Right lobe of liver (tissue), 6 donors: Measurements from ENCODE around the gene CDH8. TPM values are rescaled to one million over a fixed set of nuclear protein-coding genes. Genes with fewer than 3 reads are reported as not detected.

Source experiments
- ATAC-seq, 4 donors: fragments of 200-7000 bp; cut with Tn5 transposase; one replicate each; pipeline ENCODE4 v1.9.1; 2020; ENCODE audit warnings: mild to moderate bottlenecking in 4 of 4, moderate library complexity in 4 of 4
- DNase-seq, 3 donors: peaks; one replicate each; pipeline ENCODE4 v3.0.0-alpha.2; 2020
- H3K27ac ChIP-seq, 3 donors: fragments of 200-600 bp; one replicate each; pipeline ENCODE4 v1.8.0; 2022
- H3K27me3 ChIP-seq, 2 donors: fragments of 200-600 bp; one replicate each; pipeline ENCODE4 v1.8.0; 2022
- H3K36me3 ChIP-seq, 4 donors: fragments of 200-600 bp; sonication (generic) in 1 of 4; one replicate each; pipeline versions ENCODE4 v1.5.1 to v1.8.0; 2017 to 2022; ENCODE audit warnings: control low read depth in 1 of 4
- H3K4me1 ChIP-seq, 4 donors: fragments of 200-600 bp; sonication (generic) in 1 of 4; one replicate each; pipeline versions ENCODE4 v1.5.1 to v1.8.0; 2017 to 2022; ENCODE audit warnings: control low read depth in 1 of 4
- H3K4me3 ChIP-seq, 3 donors: fragments of 200-600 bp; one replicate each; pipeline ENCODE4 v1.8.0; 2022
- H3K9me3 ChIP-seq, 4 donors: fragments of 200-600 bp; sonication (generic) in 1 of 4; one replicate each; pipeline versions ENCODE4 v1.5.1 to v1.8.0; 2017 to 2022; ENCODE audit warnings: control low read depth in 1 of 4
- POLR2A ChIP-seq: fragments of 450-650 bp; IDR thresholded peaks from one replicate; pipeline ENCODE4 v1.6.1; 2017; ENCODE audit warnings: antibody characterized with exemption, mild to moderate bottlenecking
- WGBS: methylation state at CpG from one replicate; pipeline ENCODE4 v1.1.6; 2018; ENCODE audit warnings: low coverage, low lambda C conversion rate; ENCODE audit not compliant: insufficient coverage; ENCODE audit errors: missing lambda C conversion rate; 5-methylcytosine and 5-hydroxymethylcytosine counted together
- intact Hi-C, 2 donors: fragments of 100-400 bp; cut with DNase I; formaldehyde crosslinking; loops; one replicate each; pipeline versions ENCODE4 v1.11.2 to v1.14.1; 2022
- total RNA-seq, 6 experiments: library from RNA; depleted of rRNA in 2 of 6; stranded (reverse); fragments of >200 nt in 2 of 6; fragmentation: NEBNext Ultra II Directional in 3 of 6; extraction: Animal tissue kit (Norgen Biotek cat#: 25700) in 3 of 6; gene quantifications; one replicate each; pipeline versions ENCODE4 v1.1.0 to v1.2.4, GENCODE V29; 2016 to 2023
- TF ChIP-seq, protein P1 (sequence below), 4 donors: fragments of 200-600 bp in 3 of 4; fragments of 450-650 bp in 1 of 4; IDR thresholded peaks; one replicate each; pipeline versions ENCODE4 v1.5.1 to v1.8.0; 2016 to 2022; ENCODE audit warnings: antibody characterized with exemption in 4 of 4, mild to moderate bottlenecking in 2 of 4
- donor health status: DM: no; HTN: yes; CAD: no.
- donor health status: DM: no; HTN: no; CAD: no.
- donor health status: DM: no; HTN: no; CAD: no.
- donor health status: DM: no; HTN: yes; CAD: no.
- donor health status: DM: no; HTN: yes; CAD: no.

Gene CDH8
- total RNA-seq, 6 experiments from 2014 or later: not detected

DNA sequence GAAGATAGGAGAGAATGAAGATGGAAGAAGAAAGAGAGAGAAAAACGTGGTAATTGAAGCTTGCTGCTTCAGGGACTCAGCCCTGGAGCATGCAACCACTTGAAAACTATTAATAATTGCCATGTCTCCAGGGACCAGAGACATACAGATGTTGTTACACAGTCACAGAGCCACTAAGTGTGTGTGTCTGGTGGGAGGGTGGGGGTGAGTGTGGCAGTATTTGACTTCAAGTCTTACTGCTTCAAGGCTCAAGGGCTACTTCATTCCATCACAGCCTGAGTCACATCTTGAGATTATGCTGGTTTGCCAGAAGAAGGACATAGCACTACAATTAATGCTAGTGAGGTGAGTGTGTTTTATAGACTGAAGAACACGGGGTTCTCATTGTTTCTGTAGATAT is 202.2 kb downstream of the CDH8 start:
- Histone ChIP-seq H3K9me3 (no peaks in the 10 kb centered on the region), H3K4me1 (no peaks in the 10 kb centered on the region), H3K27me3 (no peaks in the 10 kb centered on the region), H3K4me3 (no peak overlapping the region), H3K27ac (no peak overlapping the region), H3K36me3 (no peaks in the 10 kb centered on the region)
- no peak for ATAC-seq
- no peak for TF ChIP-seq POLR2A
- TF ChIP-seq, protein P1, sequence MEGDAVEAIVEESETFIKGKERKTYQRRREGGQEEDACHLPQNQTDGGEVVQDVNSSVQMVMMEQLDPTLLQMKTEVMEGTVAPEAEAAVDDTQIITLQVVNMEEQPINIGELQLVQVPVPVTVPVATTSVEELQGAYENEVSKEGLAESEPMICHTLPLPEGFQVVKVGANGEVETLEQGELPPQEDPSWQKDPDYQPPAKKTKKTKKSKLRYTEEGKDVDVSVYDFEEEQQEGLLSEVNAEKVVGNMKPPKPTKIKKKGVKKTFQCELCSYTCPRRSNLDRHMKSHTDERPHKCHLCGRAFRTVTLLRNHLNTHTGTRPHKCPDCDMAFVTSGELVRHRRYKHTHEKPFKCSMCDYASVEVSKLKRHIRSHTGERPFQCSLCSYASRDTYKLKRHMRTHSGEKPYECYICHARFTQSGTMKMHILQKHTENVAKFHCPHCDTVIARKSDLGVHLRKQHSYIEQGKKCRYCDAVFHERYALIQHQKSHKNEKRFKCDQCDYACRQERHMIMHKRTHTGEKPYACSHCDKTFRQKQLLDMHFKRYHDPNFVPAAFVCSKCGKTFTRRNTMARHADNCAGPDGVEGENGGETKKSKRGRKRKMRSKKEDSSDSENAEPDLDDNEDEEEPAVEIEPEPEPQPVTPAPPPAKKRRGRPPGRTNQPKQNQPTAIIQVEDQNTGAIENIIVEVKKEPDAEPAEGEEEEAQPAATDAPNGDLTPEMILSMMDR (IDR thresholded peaks at IDR 0.05): no peak
- WGBS: 31% methylated on average over 2 of the region's 2 CpGs
- no peak for DNase-seq
- intact Hi-C loops: no loop called here

GRCh38 chr16:61831351-61831917 is 204.8 kb downstream of the CDH8 start:
- WGBS: 35% methylated on average over 5 of the region's 5 CpGs
- no peaks in the 10 kb centered on the region for H3K4me1 ChIP-seq
- no peak overlapping the region for H3K27ac ChIP-seq
- H3K27me3 ChIP-seq: no peaks in the 10 kb centered on the region
- ATAC-seq: no peak
- no peaks in the 10 kb centered on the region for H3K36me3 ChIP-seq
- no peak for DNase-seq
- intact Hi-C loops: no loop called here
- no peaks in the 10 kb centered on the region for H3K9me3 ChIP-seq
- no peak overlapping the region for H3K4me3 ChIP-seq
- TF ChIP-seq, protein P1 (IDR thresholded peaks at IDR 0.05): no peak
- no peak for TF ChIP-seq POLR2A

GRCh38 chr16:61829631-61830030 is 206.6 kb downstream of the CDH8 start:
- no peak overlapping the region for H3K27ac ChIP-seq
- 18% methylated on average over 2 of the region's 2 CpGs for WGBS
- no peaks in the 10 kb centered on the region for H3K27me3 ChIP-seq
- H3K36me3 ChIP-seq: no peaks in the 10 kb centered on the region
- no peak overlapping the region for H3K4me3 ChIP-seq
- ATAC-seq: no peak
- TF ChIP-seq POLR2A: no peak
- TF ChIP-seq, protein P1 (IDR thresholded peaks at IDR 0.05): no peak
- intact Hi-C loops: no loop called here
- no peaks in the 10 kb centered on the region for H3K9me3 ChIP-seq
- no peaks in the 10 kb centered on the region for H3K4me1 ChIP-seq
- DNase-seq: no peak

GRCh38 chr16:61823326-61823725 is 212.9 kb downstream of the CDH8 start:
- DNase-seq (no peak), ATAC-seq (no peak)
- 46% methylated on average over 1 of the region's 1 CpG for WGBS
- H3K4me3 ChIP-seq: no peak overlapping the region
- no peaks in the 10 kb centered on the region for H3K9me3 ChIP-seq
- no peak overlapping the region for H3K27ac ChIP-seq
- H3K4me1 ChIP-seq: no peaks in the 10 kb centered on the region
- no peaks in the 10 kb centered on the region for H3K27me3 ChIP-seq
- H3K36me3 ChIP-seq: no peaks in the 10 kb centered on the region
- intact Hi-C loops: no loop called here
- TF ChIP-seq, protein P1 (IDR thresholded peaks at IDR 0.05): no peak

- H3K27ac ChIP-seq: no peak overlapping the region
- TF ChIP-seq POLR2A: no peak
- TF ChIP-seq, protein P1 (IDR thresholded peaks at IDR 0.05): no peak
- ATAC-seq: no peak
- H3K9me3 ChIP-seq: no peaks in the 10 kb centered on the region
- intact Hi-C loops: no loop called here
- H3K36me3 ChIP-seq: no peaks in the 10 kb centered on the region
- no peak for DNase-seq
- no peak overlapping the region for H3K4me3 ChIP-seq
- no peaks in the 10 kb centered on the region for H3K27me3 ChIP-seq
- no peaks in the 10 kb centered on the region for H3K4me1 ChIP-seq
- 61% methylated on average over 2 of the region's 2 CpGs for WGBS
Measured at GRCh38 chr16:61820820-61821219, 215.4 kb downstream of the CDH8 start.
